EL (cell line): ENCODE results near the gene METTL23.
"Not testable (repeated sequence)": the region's sequence is repeated elsewhere in the genome, so short reads cannot be mapped to it uniquely, and the experiment has no call there.

Experiments used
- DNase-seq: peaks from one replicate; pipeline ENCODE4 v3.0.0-alpha.2; 2016

The METTL23 gene

GRCh38 chr17:76735586-76736348, 9.1 kb downstream of the METTL23 start:
- no peak for DNase-seq

GRCh38 chr17:76736349-76737081, 9.9 kb downstream of the METTL23 start:
- DNase-seq = peak; percentile 43

GRCh38 chr17:76737082-76737675, 10.5 kb downstream of the METTL23 start, which contains the start of gene SRSF2:
TSS of gene SRSF2 (minus strand) at chr17:76737331. CDS start at chr17:76737160, 171 bp downstream.
- DNase-seq = peak; percentile 99

- peak; percentile 95 for DNase-seq
Observed at GRCh38 chr17:76737676-76738467, 11.2 kb downstream of the METTL23 start, which contains the start of gene MFSD11. TSS of gene MFSD11 (plus strand) at chr17:76738119. CDS start at chr17:76738353, 234 bp downstream.

GRCh38 chr17:76738468-76738850, 11.8 kb downstream of the METTL23 start:
- no peak for DNase-seq

GRCh38 chr17:76739568-76740115, 13.0 kb downstream of the METTL23 start:
- not testable (repeated sequence) for DNase-seq

GRCh38 chr17:76740329-76741118, 13.9 kb downstream of the METTL23 start:
- DNase-seq = no peak

GRCh38 chr17:76742958-76743357, 16.3 kb downstream of the METTL23 start:
- DNase-seq = no peak

- DNase-seq = no peak
Observed at GRCh38 chr17:76744747-76745146, 18.1 kb downstream of the METTL23 start.

GRCh38 chr17:76745785-76746184, 19.1 kb downstream of the METTL23 start:
- DNase-seq = peak; percentile 42

GRCh38 chr17:76747716-76748363, 21.2 kb downstream of the METTL23 start:
- DNase-seq = no peak

GRCh38 chr17:76748657-76749056, 22.0 kb downstream of the METTL23 start:
- no peak for DNase-seq

- DNase-seq = no peak
Observed at GRCh38 chr17:76751416-76751993, 24.9 kb downstream of the METTL23 start.

GRCh38 chr17:76752006-76752405, 25.4 kb downstream of the METTL23 start:
- DNase-seq = no peak

- no peak for DNase-seq
Observed at GRCh38 chr17:76753061-76753961, 26.7 kb downstream of the METTL23 start.

- no peak for DNase-seq
Observed at GRCh38 chr17:76755285-76755684, 28.6 kb downstream of the METTL23 start.

GRCh38 chr17:76757256-76757655, 30.6 kb downstream of the METTL23 start:
- DNase-seq = no peak

GRCh38 chr17:76758570-76758969, 31.9 kb downstream of the METTL23 start:
- DNase-seq = no peak

- peak; percentile 91 for DNase-seq
Observed at GRCh38 chr17:76772842-76773525, 46.3 kb downstream of the METTL23 start.
